ENCODE results near the gene ITGBL1.

ITGBL1 gene

DNA sequence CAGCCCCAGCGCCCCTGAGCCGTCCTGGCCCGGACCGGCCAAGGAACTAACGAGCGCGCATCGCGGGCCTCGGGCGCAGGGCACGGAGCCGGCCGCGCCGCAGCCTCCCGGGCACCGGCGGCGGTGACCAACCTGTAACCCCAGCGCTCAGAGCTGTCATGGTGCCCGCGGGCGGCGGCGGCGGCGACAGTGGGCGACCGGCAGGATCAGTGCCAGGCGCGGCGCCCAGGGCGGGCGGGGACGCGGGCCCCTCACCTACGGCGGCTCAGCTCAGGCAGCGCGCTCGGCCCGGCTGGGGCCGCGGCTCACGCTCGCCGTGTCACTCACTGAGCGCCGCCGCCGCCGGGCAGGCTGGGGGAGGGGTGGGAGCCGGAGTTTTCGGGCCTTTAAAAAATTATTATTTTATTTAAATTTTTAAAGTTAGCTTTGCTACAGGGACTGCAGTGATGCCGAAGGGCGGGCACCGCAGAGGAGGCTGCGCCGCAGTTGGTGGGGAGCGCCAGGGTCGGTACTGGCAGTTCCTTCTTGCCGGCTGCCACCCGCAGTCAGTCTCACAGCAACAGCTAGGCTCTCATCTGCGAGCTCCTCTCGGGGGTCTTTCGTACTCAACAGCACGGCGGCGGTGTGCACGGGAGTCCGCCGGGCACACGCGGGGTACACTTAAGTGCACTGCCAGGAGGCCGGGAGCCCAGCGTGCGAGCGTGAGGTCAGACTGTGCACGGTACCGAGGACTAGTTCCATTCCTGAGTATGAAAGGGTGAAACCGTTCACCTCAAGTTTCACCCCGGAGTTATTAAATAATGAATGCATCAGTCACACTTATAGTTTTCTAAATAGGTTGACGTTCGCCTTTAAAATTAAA is 36.1 kb upstream of the ITGBL1 start, which contains the start of gene NALCN (continued):
- TF ChIP-seq, protein P1, sequence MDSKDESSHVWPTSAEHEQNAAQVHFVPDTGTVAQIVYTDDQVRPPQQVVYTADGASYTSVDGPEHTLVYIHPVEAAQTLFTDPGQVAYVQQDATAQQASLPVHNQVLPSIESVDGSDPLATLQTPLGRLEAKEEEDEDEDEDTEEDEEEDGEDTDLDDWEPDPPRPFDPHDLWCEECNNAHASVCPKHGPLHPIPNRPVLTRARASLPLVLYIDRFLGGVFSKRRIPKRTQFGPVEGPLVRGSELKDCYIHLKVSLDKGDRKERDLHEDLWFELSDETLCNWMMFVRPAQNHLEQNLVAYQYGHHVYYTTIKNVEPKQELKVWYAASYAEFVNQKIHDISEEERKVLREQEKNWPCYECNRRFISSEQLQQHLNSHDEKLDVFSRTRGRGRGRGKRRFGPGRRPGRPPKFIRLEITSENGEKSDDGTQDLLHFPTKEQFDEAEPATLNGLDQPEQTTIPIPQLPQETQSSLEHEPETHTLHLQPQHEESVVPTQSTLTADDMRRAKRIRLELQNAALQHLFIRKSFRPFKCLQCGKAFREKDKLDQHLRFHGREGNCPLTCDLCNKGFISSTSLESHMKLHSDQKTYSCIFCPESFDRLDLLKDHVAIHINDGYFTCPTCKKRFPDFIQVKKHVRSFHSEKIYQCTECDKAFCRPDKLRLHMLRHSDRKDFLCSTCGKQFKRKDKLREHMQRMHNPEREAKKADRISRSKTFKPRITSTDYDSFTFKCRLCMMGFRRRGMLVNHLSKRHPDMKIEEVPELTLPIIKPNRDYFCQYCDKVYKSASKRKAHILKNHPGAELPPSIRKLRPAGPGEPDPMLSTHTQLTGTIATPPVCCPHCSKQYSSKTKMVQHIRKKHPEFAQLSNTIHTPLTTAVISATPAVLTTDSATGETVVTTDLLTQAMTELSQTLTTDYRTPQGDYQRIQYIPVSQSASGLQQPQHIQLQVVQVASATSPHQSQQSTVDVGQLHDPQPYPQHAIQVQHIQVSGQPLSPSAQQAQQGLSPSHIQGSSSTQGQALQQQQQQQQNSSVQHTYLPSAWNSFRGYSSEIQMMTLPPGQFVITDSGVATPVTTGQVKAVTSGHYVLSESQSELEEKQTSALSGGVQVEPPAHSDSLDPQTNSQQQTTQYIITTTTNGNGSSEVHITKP (tag by site-specific recombination; IDR thresholded peaks at IDR 0.05) = peak; percentile 97; the same call in 1 of the 2 replicates
- no peak for TF ChIP-seq BCL6B (tag by site-specific recombination; IDR thresholded peaks at IDR 0.05)
- TF ChIP-seq, protein P2, sequence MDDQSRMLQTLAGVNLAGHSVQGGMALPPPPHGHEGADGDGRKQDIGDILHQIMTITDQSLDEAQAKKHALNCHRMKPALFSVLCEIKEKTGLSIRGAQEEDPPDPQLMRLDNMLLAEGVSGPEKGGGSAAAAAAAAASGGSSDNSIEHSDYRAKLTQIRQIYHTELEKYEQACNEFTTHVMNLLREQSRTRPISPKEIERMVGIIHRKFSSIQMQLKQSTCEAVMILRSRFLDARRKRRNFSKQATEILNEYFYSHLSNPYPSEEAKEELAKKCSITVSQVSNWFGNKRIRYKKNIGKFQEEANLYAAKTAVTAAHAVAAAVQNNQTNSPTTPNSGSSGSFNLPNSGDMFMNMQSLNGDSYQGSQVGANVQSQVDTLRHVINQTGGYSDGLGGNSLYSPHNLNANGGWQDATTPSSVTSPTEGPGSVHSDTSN (CRISPR knock-in tag; IDR thresholded peaks at IDR 0.05) = no peak
- no peak for TF ChIP-seq MYNN (tag by site-specific recombination; IDR thresholded peaks at IDR 0.05; ENCODE audit: borderline replicate concordance)
- TF ChIP-seq ZEB2 (tag by site-specific recombination; IDR thresholded peaks at IDR 0.05) = 0 out of 2 replicates have a peak, but pooled peaks have one; percentile 19
- TF ChIP-seq KLF9 (tag by site-specific recombination; IDR thresholded peaks at IDR 0.05; ENCODE audit: low read depth) = no peak
- no peak for TF ChIP-seq KLF7 (tag by site-specific recombination; IDR thresholded peaks at IDR 0.05; ENCODE audit: borderline replicate concordance)
- no peak for TF ChIP-seq ZNF670 (tag by site-specific recombination; IDR thresholded peaks at IDR 0.05; ENCODE audit: low read depth)
- TF ChIP-seq ZFP41 (tag by site-specific recombination; IDR thresholded peaks at IDR 0.05; ENCODE audit: borderline replicate concordance) = no peak
- no peak for TF ChIP-seq ZNF837 (tag by site-specific recombination; IDR thresholded peaks at IDR 0.05)
- TF ChIP-seq ZNF341 (tag by site-specific recombination; IDR thresholded peaks at IDR 0.05; ENCODE audit: low read depth) = peak; percentile 99
- TF ChIP-seq ZNF777 (tag by site-specific recombination; IDR thresholded peaks at IDR 0.05; ENCODE audit: borderline replicate concordance) = no peak
- no peak for TF ChIP-seq SP3 (tag by site-specific recombination; IDR thresholded peaks at IDR 0.05)
- no peak for TF ChIP-seq ZNF174 (tag by site-specific recombination; IDR thresholded peaks at IDR 0.05)
- TF ChIP-seq ZNF776 (tag by site-specific recombination; IDR thresholded peaks at IDR 0.05; ENCODE audit: borderline replicate concordance) = no peak
- no peak for TF ChIP-seq ZNF555 (tag by site-specific recombination; conservative IDR thresholded peaks at IDR 0.05)
- no peak for TF ChIP-seq ZNF302 (tag by site-specific recombination; IDR thresholded peaks at IDR 0.05; ENCODE audit: low read depth)
- TF ChIP-seq ZXDB (tag by site-specific recombination; IDR thresholded peaks at IDR 0.05) = no peak
- TF ChIP-seq ZBTB1 (tag by site-specific recombination; IDR thresholded peaks at IDR 0.05) = no peak
- no peak for TF ChIP-seq SP2 (tag by site-specific recombination; IDR thresholded peaks at IDR 0.05)
- TF ChIP-seq ZNF335 (tag by site-specific recombination; conservative IDR thresholded peaks at IDR 0.05) = peak; percentile 77
- no peak for TF ChIP-seq ZNF239 (tag by site-specific recombination; IDR thresholded peaks at IDR 0.05)
- no peak for TF ChIP-seq YY2 (tag by site-specific recombination; IDR thresholded peaks at IDR 0.05)
- TF ChIP-seq, protein P3, sequence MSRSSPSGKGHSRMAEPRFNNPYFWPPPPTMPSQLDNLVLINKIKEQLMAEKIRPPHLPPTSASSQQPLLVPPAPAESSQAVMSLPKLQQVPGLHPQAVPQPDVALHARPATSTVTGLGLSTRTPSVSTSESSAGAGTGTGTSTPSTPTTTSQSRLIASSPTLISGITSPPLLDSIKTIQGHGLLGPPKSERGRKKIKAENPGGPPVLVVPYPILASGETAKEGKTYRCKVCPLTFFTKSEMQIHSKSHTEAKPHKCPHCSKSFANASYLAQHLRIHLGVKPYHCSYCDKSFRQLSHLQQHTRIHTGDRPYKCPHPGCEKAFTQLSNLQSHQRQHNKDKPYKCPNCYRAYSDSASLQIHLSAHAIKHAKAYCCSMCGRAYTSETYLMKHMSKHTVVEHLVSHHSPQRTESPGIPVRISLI (tag by site-specific recombination; IDR thresholded peaks at IDR 0.05) = no peak
- no peak for TF ChIP-seq ZNF596 (tag by site-specific recombination; IDR thresholded peaks at IDR 0.05)
- no peak for TF ChIP-seq ZNF391 (tag by site-specific recombination; IDR thresholded peaks at IDR 0.05; ENCODE audit: borderline replicate concordance, low read depth)
- TF ChIP-seq ZBTB26 (tag by site-specific recombination; optimal IDR thresholded peaks at IDR 0.05) = peak; percentile 77
- peak; percentile 57 for TF ChIP-seq SCRT2 (tag by site-specific recombination; IDR thresholded peaks at IDR 0.05)
- no peak for TF ChIP-seq ZNF843 (tag by site-specific recombination; IDR thresholded peaks at IDR 0.05)
- TF ChIP-seq ZFP69B (tag by site-specific recombination; IDR thresholded peaks at IDR 0.05) = no peak
- TF ChIP-seq ZIC2 (tag by site-specific recombination; IDR thresholded peaks at IDR 0.05) = peak; percentile 94
- no peak for TF ChIP-seq ZNF785 (tag by site-specific recombination; IDR thresholded peaks at IDR 0.05)

All from HEK293 (cell line).